Kidney (tissue), 14 donors: ENCODE results near the gene CDH12. TPM values are rescaled to one million over a fixed set of nuclear protein-coding genes. Genes with fewer than 3 reads are reported as not detected.

Experiments
- DNase-seq, 5 donors: peaks; one replicate each; pipeline ENCODE4 v3.0.0-alpha.2; 2013 to 2020
- FAIRE-seq: peaks from 2 replicates; lab custom pipeline; 2012; peaks lifted over from hg19 to GRCh38; lab: Jason Lieb, UNC
- H3K27ac ChIP-seq, 2 donors: one replicate each; pipeline ENCODE4 v1.7.0; 2013; ENCODE audit warnings: low read depth in 2 of 2, low read length in 2 of 2, inconsistent platforms in 1 of 2
- H3K27me3 ChIP-seq: one replicate; pipeline ENCODE4 v1.7.1; 2013; ENCODE audit warnings: low read length, inconsistent platforms; ENCODE audit not compliant: control insufficient read depth, insufficient read depth
- H3K36me3 ChIP-seq, 3 donors: one replicate each; pipeline versions ENCODE4 v1.7.0 to v1.7.1; 2013; ENCODE audit warnings: low read length in 3 of 3, control low read depth in 1 of 3, inconsistent platforms in 1 of 3; ENCODE audit not compliant: insufficient read depth in 3 of 3, control insufficient read depth in 2 of 3
- H3K4me1 ChIP-seq, 3 donors: one replicate each; pipeline versions ENCODE4 v1.7.0 to v1.7.1; 2013; ENCODE audit warnings: low read length in 3 of 3, inconsistent platforms in 1 of 3, low read depth in 1 of 3; ENCODE audit not compliant: control insufficient read depth in 2 of 3, insufficient read depth in 2 of 3
- H3K4me3 ChIP-seq, 3 donors: one replicate each; pipeline versions ENCODE4 v1.7.0 to v1.8.1; 2013; ENCODE audit warnings: low read length in 3 of 3, control low read depth in 1 of 3, inconsistent platforms in 1 of 3
- H3K9ac ChIP-seq, 3 donors: one replicate each; pipeline versions ENCODE4 v1.7.0 to v1.7.1; 2013; ENCODE audit warnings: low read length in 3 of 3, control low read depth in 1 of 3, inconsistent platforms in 1 of 3
- H3K9me3 ChIP-seq, 3 donors: one replicate each; pipeline versions ENCODE4 v1.7.0 to v1.7.1; 2013; ENCODE audit warnings: low read length in 3 of 3, control low read depth in 1 of 3, inconsistent platforms in 1 of 3; ENCODE audit not compliant: control insufficient read depth in 2 of 3, insufficient read depth in 1 of 3
- CTCF ChIP-seq: IDR thresholded peaks from 3 replicates; pipeline ENCODE4 v1.5.1; 2012; ENCODE audit warnings: mild to moderate bottlenecking, moderate library complexity, borderline replicate concordance; ENCODE audit not compliant: insufficient read depth; ENCODE audit errors: extremely low read depth
- intact Hi-C: fragments of 100-400 bp; cut with DNase I; formaldehyde crosslinking; loops from one replicate; pipeline ENCODE4 v1.11.1; 2022
- polyA plus RNA-seq: library from polyadenylated mRNA; stranded (reverse); fragments of 350-450 nt; fragmentation: Illumina TruSeq; extraction: RNeasy Lipid Tissue Mini Kit (QIAGEN cat#74804); gene quantifications from one replicate; pipeline ENCODE4 v1.2.3, GENCODE V29; 2014; ENCODE audit warnings: low read depth, low replicate concordance; ENCODE audit not compliant: insufficient read depth
- total RNA-seq: library from RNA; stranded (reverse); fragmentation: NEBNext Ultra II Directional; extraction: Animal tissue kit (Norgen Biotek cat#: 25700); gene quantifications from one replicate; pipeline ENCODE4 v1.2.1, GENCODE V29; 2021
- donor health status: control.
- donor health status: control.
- donor health status: control.
- donor health status: control.
- donor health status: control.
- donor health status: DM: yes; HTN: yes; CAD: no.
- donor health status: Normal renal cell carcinoma (clear cell type).

Gene CDH12
- total and polyA plus RNA-seq, 2 donors from 2014 or later, result 0.17 TPM; not detected in 1

GRCh38 chr5:22625451-22625850 is 227.7 kb downstream of the CDH12 start:
- Histone ChIP-seq H3K9ac (no peak overlapping the region), H3K9me3 (no peaks in the 10 kb centered on the region), H3K36me3 (no peaks in the 10 kb centered on the region), H3K4me1 (no peaks in the 10 kb centered on the region), H3K27ac (no peak overlapping the region), H3K4me3 (no peak overlapping the region), H3K27me3 (no peaks in the 10 kb centered on the region)
- no peak for TF ChIP-seq CTCF
- DNase-seq (peak in 1 of 5 donors; percentile 48), FAIRE-seq (no peak)
- intact Hi-C loops, result no loop called here

GRCh38 chr5:22621084-22621483 is 232.1 kb downstream of the CDH12 start:
- Histone ChIP-seq H3K9me3 (no peaks in the 10 kb centered on the region), H3K4me3 (no peak overlapping the region), H3K4me1 (no peaks in the 10 kb centered on the region), H3K27ac (no peak overlapping the region), H3K9ac (no peak overlapping the region), H3K27me3 (no peaks in the 10 kb centered on the region), H3K36me3 (no peaks in the 10 kb centered on the region)
- intact Hi-C loops, result no loop called here
- no peak for TF ChIP-seq CTCF
- no peak for FAIRE-seq
- DNase-seq, result no peak

GRCh38 chr5:22615964-22616363 is 237.2 kb downstream of the CDH12 start:
- Histone ChIP-seq H3K27me3 (no peaks in the 10 kb centered on the region), H3K9me3 (no peaks in the 10 kb centered on the region), H3K27ac (no peak overlapping the region), H3K4me1 (no peaks in the 10 kb centered on the region), H3K4me3 (no peak overlapping the region), H3K9ac (no peak overlapping the region), H3K36me3 (no peaks in the 10 kb centered on the region)
- no peak for DNase-seq
- TF ChIP-seq CTCF, result no peak
- intact Hi-C loops, result no loop called here
- no peak for FAIRE-seq

GRCh38 chr5:22614486-22615094 is 238.6 kb downstream of the CDH12 start:
- no peaks in the 10 kb centered on the region for H3K27me3 ChIP-seq
- FAIRE-seq (no peak), DNase-seq (peak in 2 of 5 donors; percentile 41 to 50)
- H3K4me3 ChIP-seq, result no peak overlapping the region
- H3K36me3 ChIP-seq, result no peaks in the 10 kb centered on the region
- no peaks in the 10 kb centered on the region for H3K4me1 ChIP-seq
- intact Hi-C loops, result no loop called here
- no peak overlapping the region for H3K27ac ChIP-seq
- H3K9ac ChIP-seq, result no peak overlapping the region
- no peak for TF ChIP-seq CTCF
- no peaks in the 10 kb centered on the region for H3K9me3 ChIP-seq
